Measurements from ENCODE around the gene SAPCD1. TPM values are rescaled to one million over a fixed set of nuclear protein-coding genes. Genes with fewer than 3 reads are reported as not detected.

Gene SAPCD1
- total RNA-seq: 1 to 10 TPM in 1 of 2 donors, under 1 TPM in 1; 0.59 to 2.6 TPM
- polyA plus RNA-seq: under 1 TPM in 1 of 2 donors, not detected in 1; 0.68 TPM

- Histone ChIP-seq H3K9ac (ENCODE audit: low read depth in 1 of 2, low read length in 2 of 2) (no peak within 1 kb of the TSS), H3K36me3 (ENCODE audit: control insufficient read depth in 4 of 4, insufficient read depth in 3 of 4, low read depth in 1 of 4, low read length in 3 of 4) (no peaks in the 10 kb centered on the region), H3K4me3 (ENCODE audit: low read depth in 1 of 3, low read length in 3 of 3) (no peak within 1 kb of the TSS), H3K27ac (ENCODE audit: low read depth in 1 of 2, low read length in 2 of 2) (no peak within 1 kb of the TSS), H3K4me1 (ENCODE audit: control insufficient read depth in 4 of 4, insufficient read depth in 4 of 4, low read length in 3 of 4) (no peaks in the 10 kb centered on the region), H3K9me3 (ENCODE audit: control insufficient read depth in 4 of 4, low read length in 3 of 4) (no peaks in the 10 kb centered on the region), H3K27me3 (ENCODE audit: control insufficient read depth in 4 of 4, insufficient read depth in 4 of 4, low read length in 3 of 4) (no peaks in the 10 kb centered on the region)
- TF ChIP-seq YY1 (IDR thresholded peaks at IDR 0.05): no peak
- 84% methylated on average over 4 of the region's 4 CpGs for WGBS
- DNase-seq (ENCODE audit: low spot score): no peak
These were observed at the start of gene SAPCD1 for GRCh38 chr6:31762356-31762755. SAPCD1 (plus strand) TSS chr6:31762656; CDS start chr6:31763055, 399 bp downstream.

GRCh38 chr6:31713465-31713864 is 49.0 kb upstream of the SAPCD1 start:
- Histone ChIP-seq H3K4me1 (ENCODE audit: control insufficient read depth in 4 of 4, insufficient read depth in 4 of 4, low read length in 3 of 4) (no peaks in the 10 kb centered on the region), H3K9ac (ENCODE audit: low read depth in 1 of 2, low read length in 2 of 2) (no peak overlapping the region), H3K27ac (ENCODE audit: low read depth in 1 of 2, low read length in 2 of 2) (no peak overlapping the region), H3K9me3 (ENCODE audit: control insufficient read depth in 4 of 4, low read length in 3 of 4) (no peaks in the 10 kb centered on the region), H3K36me3 (ENCODE audit: control insufficient read depth in 4 of 4, insufficient read depth in 3 of 4, low read depth in 1 of 4, low read length in 3 of 4) (no peaks in the 10 kb centered on the region), H3K27me3 (ENCODE audit: control insufficient read depth in 4 of 4, insufficient read depth in 4 of 4, low read length in 3 of 4) (no peaks in the 10 kb centered on the region), H3K4me3 (ENCODE audit: low read depth in 1 of 3, low read length in 3 of 3) (no peak overlapping the region)
- no peak for DNase-seq (ENCODE audit: low spot score)
- 79% methylated on average over 4 of the region's 4 CpGs for WGBS
- TF ChIP-seq RAD21 (IDR thresholded peaks at IDR 0.05) (no peak), EGR1 (IDR thresholded peaks at IDR 0.05; ENCODE audit: low read depth in 2 of 2) (no peak), TAF1 (conservative IDR thresholded peaks at IDR 0.05) (no peak), YY1 (IDR thresholded peaks at IDR 0.05) (no peak), HNF4G (IDR thresholded peaks at IDR 0.05) (no peak), JUND (IDR thresholded peaks at IDR 0.05) (no peak), MAX (IDR thresholded peaks at IDR 0.05) (no peak)
- TF ChIP-seq, protein P1, sequence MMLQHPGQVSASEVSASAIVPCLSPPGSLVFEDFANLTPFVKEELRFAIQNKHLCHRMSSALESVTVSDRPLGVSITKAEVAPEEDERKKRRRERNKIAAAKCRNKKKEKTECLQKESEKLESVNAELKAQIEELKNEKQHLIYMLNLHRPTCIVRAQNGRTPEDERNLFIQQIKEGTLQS (IDR thresholded peaks at IDR 0.05): no peak

- no peak overlapping the region for H3K4me3 ChIP-seq (ENCODE audit: low read depth in 1 of 3, low read length in 3 of 3)
- no peak for DNase-seq (ENCODE audit: low spot score)
- H3K9me3 ChIP-seq (ENCODE audit: control insufficient read depth in 4 of 4, low read length in 3 of 4): no peaks in the 10 kb centered on the region
- H3K27ac ChIP-seq (ENCODE audit: low read depth in 1 of 2, low read length in 2 of 2): no peak overlapping the region
- H3K36me3 ChIP-seq (ENCODE audit: control insufficient read depth in 4 of 4, insufficient read depth in 3 of 4, low read depth in 1 of 4, low read length in 3 of 4): no peaks in the 10 kb centered on the region
- WGBS: 66% methylated on average over 5 of the region's 5 CpGs
- H3K4me1 ChIP-seq (ENCODE audit: control insufficient read depth in 4 of 4, insufficient read depth in 4 of 4, low read length in 3 of 4): no peaks in the 10 kb centered on the region
- H3K27me3 ChIP-seq (ENCODE audit: control insufficient read depth in 4 of 4, insufficient read depth in 4 of 4, low read length in 3 of 4): no peaks in the 10 kb centered on the region
- H3K9ac ChIP-seq (ENCODE audit: low read depth in 1 of 2, low read length in 2 of 2): no peak overlapping the region
- TF ChIP-seq FOXA2 (IDR thresholded peaks at IDR 0.05) (no peak), HNF4A (conservative IDR thresholded peaks at IDR 0.05) (no peak), FOXA1 (IDR thresholded peaks at IDR 0.05) (no peak), JUND (IDR thresholded peaks at IDR 0.05) (no peak), EGR1 (IDR thresholded peaks at IDR 0.05; ENCODE audit: low read depth in 2 of 2) (no peak), TAF1 (conservative IDR thresholded peaks at IDR 0.05) (no peak), SP1 (IDR thresholded peaks at IDR 0.05) (no peak), NR2F2 (IDR thresholded peaks at IDR 0.05) (no peak), RXRA (IDR thresholded peaks at IDR 0.05) (no peak), GABPA (IDR thresholded peaks at IDR 0.05 in 1 of 2, conservative IDR thresholded peaks at IDR 0.05 in 1 of 2) (no peak), YY1 (IDR thresholded peaks at IDR 0.05) (no peak), HNF4G (IDR thresholded peaks at IDR 0.05) (no peak)
- TF ChIP-seq, protein P2, sequence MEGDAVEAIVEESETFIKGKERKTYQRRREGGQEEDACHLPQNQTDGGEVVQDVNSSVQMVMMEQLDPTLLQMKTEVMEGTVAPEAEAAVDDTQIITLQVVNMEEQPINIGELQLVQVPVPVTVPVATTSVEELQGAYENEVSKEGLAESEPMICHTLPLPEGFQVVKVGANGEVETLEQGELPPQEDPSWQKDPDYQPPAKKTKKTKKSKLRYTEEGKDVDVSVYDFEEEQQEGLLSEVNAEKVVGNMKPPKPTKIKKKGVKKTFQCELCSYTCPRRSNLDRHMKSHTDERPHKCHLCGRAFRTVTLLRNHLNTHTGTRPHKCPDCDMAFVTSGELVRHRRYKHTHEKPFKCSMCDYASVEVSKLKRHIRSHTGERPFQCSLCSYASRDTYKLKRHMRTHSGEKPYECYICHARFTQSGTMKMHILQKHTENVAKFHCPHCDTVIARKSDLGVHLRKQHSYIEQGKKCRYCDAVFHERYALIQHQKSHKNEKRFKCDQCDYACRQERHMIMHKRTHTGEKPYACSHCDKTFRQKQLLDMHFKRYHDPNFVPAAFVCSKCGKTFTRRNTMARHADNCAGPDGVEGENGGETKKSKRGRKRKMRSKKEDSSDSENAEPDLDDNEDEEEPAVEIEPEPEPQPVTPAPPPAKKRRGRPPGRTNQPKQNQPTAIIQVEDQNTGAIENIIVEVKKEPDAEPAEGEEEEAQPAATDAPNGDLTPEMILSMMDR (IDR thresholded peaks at IDR 0.05; ENCODE audit: low read depth, low read length, missing input control): no peak
- TF ChIP-seq, protein P3, sequence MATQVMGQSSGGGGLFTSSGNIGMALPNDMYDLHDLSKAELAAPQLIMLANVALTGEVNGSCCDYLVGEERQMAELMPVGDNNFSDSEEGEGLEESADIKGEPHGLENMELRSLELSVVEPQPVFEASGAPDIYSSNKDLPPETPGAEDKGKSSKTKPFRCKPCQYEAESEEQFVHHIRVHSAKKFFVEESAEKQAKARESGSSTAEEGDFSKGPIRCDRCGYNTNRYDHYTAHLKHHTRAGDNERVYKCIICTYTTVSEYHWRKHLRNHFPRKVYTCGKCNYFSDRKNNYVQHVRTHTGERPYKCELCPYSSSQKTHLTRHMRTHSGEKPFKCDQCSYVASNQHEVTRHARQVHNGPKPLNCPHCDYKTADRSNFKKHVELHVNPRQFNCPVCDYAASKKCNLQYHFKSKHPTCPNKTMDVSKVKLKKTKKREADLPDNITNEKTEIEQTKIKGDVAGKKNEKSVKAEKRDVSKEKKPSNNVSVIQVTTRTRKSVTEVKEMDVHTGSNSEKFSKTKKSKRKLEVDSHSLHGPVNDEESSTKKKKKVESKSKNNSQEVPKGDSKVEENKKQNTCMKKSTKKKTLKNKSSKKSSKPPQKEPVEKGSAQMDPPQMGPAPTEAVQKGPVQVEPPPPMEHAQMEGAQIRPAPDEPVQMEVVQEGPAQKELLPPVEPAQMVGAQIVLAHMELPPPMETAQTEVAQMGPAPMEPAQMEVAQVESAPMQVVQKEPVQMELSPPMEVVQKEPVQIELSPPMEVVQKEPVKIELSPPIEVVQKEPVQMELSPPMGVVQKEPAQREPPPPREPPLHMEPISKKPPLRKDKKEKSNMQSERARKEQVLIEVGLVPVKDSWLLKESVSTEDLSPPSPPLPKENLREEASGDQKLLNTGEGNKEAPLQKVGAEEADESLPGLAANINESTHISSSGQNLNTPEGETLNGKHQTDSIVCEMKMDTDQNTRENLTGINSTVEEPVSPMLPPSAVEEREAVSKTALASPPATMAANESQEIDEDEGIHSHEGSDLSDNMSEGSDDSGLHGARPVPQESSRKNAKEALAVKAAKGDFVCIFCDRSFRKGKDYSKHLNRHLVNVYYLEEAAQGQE (IDR thresholded peaks at IDR 0.05): no peak
These were observed 48.3 kb upstream of the SAPCD1 start for GRCh38 chr6:31713991-31714684.
